ENCODE results near the gene CRYBB2.

GRCh38 chr22:25176175-25176574, 43.3 kb upstream of the CRYBB2 start:
- TF ChIP-seq, protein P1, sequence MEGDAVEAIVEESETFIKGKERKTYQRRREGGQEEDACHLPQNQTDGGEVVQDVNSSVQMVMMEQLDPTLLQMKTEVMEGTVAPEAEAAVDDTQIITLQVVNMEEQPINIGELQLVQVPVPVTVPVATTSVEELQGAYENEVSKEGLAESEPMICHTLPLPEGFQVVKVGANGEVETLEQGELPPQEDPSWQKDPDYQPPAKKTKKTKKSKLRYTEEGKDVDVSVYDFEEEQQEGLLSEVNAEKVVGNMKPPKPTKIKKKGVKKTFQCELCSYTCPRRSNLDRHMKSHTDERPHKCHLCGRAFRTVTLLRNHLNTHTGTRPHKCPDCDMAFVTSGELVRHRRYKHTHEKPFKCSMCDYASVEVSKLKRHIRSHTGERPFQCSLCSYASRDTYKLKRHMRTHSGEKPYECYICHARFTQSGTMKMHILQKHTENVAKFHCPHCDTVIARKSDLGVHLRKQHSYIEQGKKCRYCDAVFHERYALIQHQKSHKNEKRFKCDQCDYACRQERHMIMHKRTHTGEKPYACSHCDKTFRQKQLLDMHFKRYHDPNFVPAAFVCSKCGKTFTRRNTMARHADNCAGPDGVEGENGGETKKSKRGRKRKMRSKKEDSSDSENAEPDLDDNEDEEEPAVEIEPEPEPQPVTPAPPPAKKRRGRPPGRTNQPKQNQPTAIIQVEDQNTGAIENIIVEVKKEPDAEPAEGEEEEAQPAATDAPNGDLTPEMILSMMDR (IDR thresholded peaks at IDR 0.05; ENCODE audit: low read depth, low read length, missing input control), result no peak
- TF ChIP-seq ATF3 (IDR thresholded peaks at IDR 0.05) (no peak), JUND (IDR thresholded peaks at IDR 0.05) (no peak), ZBTB33 (IDR thresholded peaks at IDR 0.05) (no peak), RAD21 (IDR thresholded peaks at IDR 0.05) (no peak), EGR1 (IDR thresholded peaks at IDR 0.05; ENCODE audit: low read depth in 2 of 2) (no peak), MAX (IDR thresholded peaks at IDR 0.05) (no peak), SP1 (IDR thresholded peaks at IDR 0.05) (no peak), YY1 (IDR thresholded peaks at IDR 0.05) (no peak), TAF1 (conservative IDR thresholded peaks at IDR 0.05) (no peak), FOXA1 (IDR thresholded peaks at IDR 0.05) (no peak), HNF4A (conservative IDR thresholded peaks at IDR 0.05) (no peak)

Data from liver (tissue), 3 donors.